ENCODE measurements around the gene STAB1.

DNA sequence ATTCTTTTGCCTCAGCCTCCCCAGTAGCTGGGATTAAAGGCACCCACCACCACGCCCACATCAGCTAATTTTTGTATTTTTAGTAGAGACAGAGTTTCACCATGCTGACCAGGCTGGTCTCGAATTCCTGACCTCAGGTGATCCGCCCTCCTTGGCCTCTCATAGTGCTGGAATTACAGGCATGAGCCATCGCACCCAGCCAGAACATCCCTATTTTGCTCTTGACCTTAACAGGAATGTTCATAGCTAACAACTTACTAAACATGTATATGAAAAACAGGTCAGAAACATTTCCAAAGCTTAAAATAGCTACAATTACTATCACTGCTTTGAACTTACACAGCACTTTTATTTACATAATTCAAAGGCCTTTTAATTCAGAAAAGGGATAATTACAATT is 74.9 kb downstream of the STAB1 start:
- TF ChIP-seq RAD21 (CRISPR knock-in tag; IDR thresholded peaks at IDR 0.05) (no peak), CTCF (CRISPR knock-in tag; IDR thresholded peaks at IDR 0.05) (no peak), ARNT2 (CRISPR knock-in tag; IDR thresholded peaks at IDR 0.05; ENCODE audit: low read depth) (no peak), EZH2 (conservative IDR thresholded peaks at IDR 0.05; ENCODE audit: low read depth, low read length) (no peak), ETV6 (CRISPR knock-in tag; conservative IDR thresholded peaks at IDR 0.05) (no peak), ZNF33B (CRISPR knock-in tag; IDR thresholded peaks at IDR 0.05) (no peak), ZNF780A (CRISPR knock-in tag; IDR thresholded peaks at IDR 0.05) (no peak), ZNF274 (CRISPR knock-in tag; IDR thresholded peaks at IDR 0.05) (no peak), ESRRA (CRISPR knock-in tag; IDR thresholded peaks at IDR 0.05; ENCODE audit: low read depth) (no peak), MAFF (IDR thresholded peaks at IDR 0.05; ENCODE audit: low read depth, low read length) (no peak), SKI (IDR thresholded peaks at IDR 0.05; ENCODE audit: partially characterized antibody) (no peak)
- TF ChIP-seq, protein P1, sequence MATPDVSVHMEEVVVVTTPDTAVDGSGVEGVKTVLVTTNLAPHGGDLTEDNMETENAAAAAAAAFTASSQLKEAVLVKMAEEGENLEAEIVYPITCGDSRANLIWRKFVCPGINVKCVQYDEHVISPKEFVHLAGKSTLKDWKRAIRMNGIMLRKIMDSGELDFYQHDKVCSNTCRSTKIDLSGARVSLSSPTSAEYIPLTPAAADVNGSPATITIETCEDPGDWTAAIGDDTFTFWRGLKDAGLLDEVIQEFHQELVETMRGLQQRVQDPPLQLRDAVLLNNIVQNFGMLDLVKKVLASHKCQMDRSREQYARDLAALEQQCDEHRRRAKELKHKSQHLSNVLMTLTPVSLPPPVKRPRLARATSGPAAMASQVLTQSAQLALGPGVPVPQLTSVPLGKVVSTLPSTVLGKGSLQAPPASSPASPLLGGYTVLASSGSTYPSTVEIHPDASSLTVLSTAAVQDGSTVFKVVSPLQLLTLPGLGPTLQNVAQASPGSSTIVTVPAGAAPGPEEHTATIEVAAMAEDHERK (CRISPR knock-in tag; IDR thresholded peaks at IDR 0.05; ENCODE audit: low read depth): no peak

Measured in HepG2 (cell line).